Hematopoietic multipotent progenitor cell (in vitro differentiated cells): ENCODE results near the gene USP47. TPM values are rescaled to one million over a fixed set of nuclear protein-coding genes. Genes with fewer than 3 reads are reported as not detected.
A peak's percentile ranks its signal among the peaks of the same experiment; 100 is the strongest.

Experiments
- DNase-seq, 3 donors: peaks; one replicate each; pipeline ENCODE4 v3.0.0-alpha.2; 2011 to 2015; ENCODE audit warnings: low read depth in 2 of 3, low spot score in 2 of 3
- total RNA-seq: library from RNA; depleted of rRNA; stranded (reverse); fragments of >200 nt; gene quantifications from one replicate; pipeline ENCODE4 v1.2.3, GENCODE V29; 2012

Gene USP47
- total RNA-seq, 1 donor: 32.6 TPM

DNA sequence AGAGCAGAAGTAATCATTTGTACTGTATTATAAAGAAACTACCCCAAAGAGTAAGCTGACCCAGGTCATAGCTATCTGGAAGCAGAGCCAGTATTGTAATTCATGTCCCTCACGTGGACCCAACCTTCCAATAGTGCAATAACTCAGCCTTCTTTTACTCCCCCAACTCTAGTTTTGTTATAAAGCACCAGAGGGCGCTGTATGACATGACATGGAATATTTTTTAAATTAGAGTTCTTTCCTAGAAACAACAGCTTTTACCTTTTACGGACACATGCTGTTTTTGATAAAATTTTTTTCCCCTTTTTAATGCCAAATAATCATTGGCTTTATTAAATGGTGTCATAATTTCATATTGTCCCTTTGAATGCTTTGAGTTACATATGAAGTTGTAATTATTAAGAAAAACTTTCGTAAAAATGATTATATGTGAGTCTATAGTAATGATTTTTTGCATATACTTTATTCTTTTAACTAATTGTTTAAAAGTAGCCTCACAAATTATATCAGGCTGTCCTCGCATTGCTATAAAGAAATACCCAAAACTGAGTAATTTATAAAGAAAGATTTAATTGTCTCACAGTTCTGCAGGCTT, 89.8 kb downstream of the USP47 start:
- peak; percentile 9 to 62 (median 28) for DNase-seq

DNA sequence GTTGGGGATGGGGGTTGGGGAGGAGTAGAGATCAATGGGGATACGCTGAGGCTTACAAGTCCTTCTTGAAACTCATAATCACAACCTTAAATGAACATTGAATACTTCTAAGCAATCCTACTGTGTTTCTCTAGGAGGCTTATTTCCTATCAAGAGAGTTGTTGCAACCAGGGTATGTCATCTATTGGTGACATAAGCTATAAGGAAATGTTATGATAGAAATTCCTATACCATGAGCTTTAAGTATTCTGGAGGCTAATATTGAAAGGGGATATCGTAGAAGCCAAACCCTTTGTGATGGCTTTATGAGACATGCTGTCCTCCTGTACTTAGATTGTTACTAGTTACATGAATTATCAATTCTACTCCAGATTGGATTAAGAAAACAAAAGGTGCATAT, 93.8 kb downstream of the USP47 start:
- DNase-seq: no peak

DNA sequence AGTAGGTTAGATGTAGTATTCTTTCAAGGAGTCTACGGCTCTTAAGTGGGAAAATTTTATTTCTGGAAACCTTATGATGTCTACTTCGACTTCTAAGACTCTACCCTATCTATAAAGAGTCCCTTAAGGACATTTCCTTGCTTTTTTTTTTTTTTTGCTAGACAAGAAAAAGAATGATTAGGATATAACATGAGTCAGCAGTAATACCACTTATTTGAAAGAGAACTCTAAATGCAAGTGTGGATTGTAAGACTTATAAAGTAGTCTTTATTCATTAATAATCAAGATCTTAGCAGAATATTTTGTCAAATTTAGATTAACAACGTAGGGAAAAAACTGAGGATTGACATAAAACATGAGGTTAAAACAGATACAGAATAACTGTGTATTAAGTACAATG, 95.7 kb downstream of the USP47 start:
- DNase-seq: no peak

DNA sequence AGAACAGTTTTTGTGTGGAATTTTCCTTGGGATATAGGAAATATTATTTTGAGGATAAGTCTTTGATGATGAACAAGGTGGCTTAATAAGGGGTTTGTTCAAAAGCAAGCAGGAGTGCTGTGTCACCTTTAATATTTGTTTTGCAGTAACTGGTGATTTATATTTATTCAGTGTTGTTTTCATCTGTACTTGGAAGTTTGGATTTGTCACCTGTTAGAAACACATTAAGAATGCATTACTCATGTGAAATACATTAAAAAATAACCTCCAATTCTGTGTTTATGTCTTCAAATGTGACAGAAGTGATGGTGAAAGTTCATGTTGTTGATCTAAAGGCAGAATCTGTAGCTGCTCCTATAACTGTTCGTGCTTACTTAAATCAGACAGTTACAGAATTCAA, 96.2 kb downstream of the USP47 start:
- no peak for DNase-seq

DNA sequence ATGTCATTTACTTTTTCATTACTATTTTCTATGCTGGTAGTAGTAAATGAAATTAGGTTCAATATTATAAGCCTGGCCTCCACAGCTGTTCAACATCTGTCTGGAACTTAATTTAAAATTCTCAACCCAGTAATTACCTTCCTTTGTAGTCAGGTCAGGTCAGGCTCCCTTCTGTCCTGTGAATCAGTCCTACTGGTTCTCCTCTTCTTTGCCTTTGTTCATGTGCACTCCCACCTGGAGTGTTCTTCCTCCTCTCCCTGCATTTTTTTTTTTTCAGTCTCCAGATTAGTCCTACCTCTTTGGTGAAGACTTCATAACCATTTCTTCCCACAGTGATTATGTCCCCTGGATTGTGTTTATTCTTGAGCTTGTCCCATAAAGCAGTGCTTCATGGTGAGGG, 98.8 kb downstream of the USP47 start:
- DNase-seq: no peak

DNA sequence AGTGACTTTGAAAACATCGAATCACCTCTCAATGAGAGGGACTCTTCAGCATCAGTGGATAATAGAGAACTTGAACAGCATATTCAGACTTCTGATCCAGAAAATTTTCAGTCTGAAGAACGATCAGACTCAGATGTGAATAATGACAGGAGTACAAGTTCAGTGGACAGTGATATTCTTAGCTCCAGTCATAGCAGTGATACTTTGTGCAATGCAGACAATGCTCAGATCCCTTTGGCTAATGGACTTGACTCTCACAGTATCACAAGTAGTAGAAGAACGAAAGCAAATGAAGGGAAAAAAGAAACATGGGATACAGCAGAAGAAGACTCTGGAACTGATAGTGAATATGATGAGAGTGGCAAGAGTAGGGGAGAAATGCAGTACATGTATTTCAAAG, 100.9 kb downstream of the USP47 start:
- no peak for DNase-seq

DNA sequence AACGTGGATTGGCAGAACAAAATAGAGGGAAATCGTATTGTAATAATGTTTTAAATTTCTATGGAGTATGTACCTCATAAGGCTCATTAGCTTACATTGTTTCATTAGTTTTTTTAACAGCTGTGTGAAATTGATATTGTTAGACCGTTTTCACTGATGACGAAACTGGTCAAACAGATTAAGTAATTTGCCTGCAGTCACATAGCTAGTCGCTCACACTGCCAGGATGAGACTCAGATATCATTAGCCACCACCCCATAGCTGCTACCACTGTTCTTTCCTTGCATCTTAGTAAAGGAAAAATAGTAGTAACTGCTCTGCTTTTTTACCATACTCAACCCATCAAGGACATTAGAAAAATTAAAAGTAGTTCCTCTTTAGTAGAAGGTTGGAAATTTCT, 102.7 kb downstream of the USP47 start:
- DNase-seq: no peak

DNA sequence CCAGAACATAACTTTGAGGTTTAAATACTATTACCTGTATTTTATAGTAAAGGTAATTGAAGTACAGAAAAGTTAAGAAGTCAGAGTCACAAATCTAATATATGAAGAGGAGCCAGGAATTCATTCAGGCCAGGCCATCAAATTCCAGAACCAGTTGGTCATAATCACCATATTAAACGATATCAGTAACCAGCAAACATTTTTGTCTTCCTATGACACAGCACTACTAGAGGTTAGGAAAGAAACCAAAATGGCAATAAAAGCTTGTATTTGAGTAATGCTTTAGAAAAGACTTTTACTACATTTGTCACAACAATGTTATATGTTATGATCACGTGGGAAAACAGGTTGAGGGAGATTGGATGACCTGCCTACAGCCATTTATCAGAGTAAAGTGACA, 104.4 kb downstream of the USP47 start:
- DNase-seq: no peak

DNA sequence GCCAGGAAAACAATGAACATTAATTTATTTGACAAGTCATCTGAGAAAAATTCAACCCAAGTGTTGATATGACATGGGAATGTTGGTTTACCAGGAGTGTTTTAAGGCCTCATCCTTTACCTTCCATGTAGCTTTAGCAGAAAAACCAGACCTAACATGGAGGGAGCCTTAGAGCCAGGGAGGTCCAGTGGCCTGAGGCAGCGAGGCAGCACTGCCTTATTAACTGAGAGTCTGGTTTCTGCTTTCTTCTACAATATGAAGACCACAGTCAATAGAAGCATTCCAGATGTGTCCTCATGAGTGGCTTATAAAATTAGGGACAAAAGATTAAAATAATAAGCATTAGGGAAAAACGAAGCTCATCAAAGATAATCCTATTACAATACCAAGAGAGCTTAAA, 105.1 kb downstream of the USP47 start:
- no peak for DNase-seq

DNA sequence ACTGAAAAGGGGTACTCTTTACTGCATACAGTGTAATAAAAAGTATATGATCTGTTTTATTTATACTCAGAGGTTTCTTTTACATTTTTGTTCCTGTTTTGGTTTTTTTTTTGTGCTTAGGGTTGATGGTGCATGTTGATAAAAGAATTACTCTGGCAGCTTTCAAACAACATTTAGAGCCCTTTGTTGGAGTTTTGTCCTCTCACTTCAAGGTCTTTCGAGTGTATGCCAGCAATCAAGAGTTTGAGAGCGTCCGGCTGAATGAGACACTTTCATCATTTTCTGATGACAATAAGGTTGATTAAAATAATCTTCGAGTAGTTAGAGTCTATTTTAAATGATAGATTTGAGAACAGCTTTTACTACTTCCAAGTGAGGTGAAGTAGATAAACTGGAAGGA, 106.1 kb downstream of the USP47 start:
- no peak for DNase-seq

DNA sequence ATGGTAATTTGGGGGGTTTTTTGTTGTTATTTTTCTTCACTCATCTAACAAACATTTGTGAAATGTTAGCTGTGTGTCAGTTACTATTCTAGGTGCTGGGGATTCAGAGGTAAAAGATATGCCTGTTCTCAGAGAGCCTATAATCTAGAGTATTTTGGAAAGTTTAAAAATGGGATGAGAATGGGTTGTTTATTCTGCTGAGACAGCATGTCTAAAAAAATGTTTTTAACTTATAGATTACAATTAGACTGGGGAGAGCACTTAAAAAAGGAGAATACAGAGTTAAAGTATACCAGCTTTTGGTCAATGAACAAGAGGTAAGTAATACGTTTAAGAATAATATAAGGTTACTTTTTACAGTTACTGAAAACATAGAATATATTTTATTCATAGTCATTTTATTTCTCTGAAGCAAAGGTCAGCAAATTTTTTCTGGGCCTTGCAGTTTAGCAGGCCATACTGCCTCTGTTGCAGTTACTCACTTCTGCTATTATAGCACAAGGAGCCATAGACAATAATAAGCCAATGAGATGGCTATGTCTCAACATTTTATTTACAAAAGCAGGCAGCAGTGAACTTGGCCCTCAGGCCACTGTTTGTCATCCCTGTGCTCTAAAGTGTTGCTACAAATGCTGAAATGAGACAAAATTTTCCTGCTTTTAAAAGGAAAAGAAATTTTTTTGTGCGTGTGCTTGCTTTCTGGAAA, 106.6 kb downstream of the USP47 start:
- no peak for DNase-seq

DNA sequence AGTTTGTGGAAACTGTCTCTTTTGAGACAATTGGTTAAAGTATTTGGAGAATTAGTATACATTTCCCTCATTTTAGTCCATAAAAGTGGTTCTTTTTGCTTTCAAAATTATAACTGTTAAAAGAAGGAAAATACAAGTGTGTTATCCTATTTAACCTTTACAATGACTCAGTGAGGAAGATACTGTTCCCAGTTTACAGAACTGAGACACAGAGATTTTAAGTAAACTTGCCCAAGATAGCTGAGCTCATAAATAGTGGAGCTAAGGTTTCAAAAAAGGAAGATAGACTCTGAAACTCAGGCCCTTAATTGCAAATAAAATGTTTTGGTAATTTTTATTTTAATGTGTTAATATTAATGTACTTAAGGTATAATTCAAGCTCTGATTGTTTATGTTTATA, 107.7 kb downstream of the USP47 start:
- no peak for DNase-seq

DNA sequence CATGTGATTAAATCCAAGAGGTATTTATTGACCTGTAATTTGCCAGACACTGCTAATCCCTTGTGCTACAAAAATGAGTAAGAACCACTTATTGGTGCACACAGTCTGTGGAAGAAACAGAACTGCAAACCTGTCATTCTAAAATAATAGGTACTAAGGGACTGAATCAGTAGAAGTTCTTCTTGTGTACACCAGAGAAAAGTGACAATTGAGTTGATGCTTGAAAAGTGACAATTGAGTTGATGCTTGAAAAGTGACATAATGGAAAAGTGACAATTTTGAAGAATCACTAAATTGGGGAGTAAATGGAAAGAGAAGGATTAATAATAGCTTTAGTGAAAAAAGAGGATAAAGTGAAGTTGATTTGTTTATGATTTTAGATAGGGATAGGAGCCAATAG, 110.3 kb downstream of the USP47 start:
- no peak for DNase-seq

DNA sequence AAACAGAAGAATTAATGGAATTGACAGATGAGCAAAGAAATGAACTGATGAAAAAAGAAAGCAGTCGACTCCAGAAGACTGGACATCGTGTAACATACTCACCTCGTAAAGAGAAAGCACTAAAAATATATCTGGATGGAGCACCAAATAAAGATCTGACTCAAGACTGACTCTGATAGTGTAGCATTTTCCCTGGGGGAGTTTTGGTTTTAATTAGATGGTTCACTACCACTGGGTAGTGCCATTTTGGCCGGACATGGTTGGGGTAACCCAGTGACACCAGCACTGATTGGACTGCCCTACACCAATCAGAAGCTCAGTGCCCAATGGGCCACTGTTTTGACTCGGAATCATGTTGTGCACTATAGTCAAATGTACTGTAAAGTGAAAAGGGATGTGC, 114.2 kb downstream of the USP47 start:
- DNase-seq: no peak

DNA sequence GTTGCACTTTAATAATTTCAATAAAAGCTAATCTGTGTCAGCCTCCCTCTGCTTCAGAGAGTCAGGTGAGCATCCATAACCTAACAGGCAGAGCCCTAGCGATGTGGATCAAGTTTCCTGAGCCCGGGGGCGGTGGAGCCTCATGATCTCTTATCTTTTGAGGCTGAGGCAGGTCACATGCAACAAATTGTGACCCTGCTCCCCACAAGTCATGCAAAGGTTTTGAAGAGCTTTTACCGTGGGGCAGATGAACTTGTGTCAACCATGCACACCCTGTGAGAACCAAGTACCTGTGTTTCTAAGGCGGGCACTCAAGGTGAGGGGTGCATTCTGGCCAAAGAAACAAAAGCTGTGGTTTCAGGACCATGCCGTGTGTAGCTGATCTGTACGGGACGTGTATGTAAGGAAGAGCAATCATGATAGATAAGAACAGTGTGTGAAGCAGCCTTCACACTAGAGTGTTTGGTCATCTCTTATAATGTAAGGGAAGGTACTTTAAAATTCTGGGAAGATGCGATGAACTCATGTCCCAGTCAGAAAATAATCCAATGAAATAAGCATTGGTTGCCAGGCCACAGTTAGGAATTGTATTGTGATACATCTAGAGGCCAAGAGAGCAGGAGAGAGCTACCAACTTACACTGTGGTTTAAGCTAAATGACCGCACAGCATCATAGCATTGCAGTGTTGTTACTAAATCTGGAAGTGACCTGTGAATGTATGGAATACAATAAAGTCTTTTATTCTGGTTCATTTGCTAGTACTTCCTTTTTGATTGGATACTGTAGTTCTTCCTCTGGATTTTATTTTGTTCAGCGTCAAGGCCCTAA, 116.8 kb downstream of the USP47 start:
- no peak for DNase-seq

DNA sequence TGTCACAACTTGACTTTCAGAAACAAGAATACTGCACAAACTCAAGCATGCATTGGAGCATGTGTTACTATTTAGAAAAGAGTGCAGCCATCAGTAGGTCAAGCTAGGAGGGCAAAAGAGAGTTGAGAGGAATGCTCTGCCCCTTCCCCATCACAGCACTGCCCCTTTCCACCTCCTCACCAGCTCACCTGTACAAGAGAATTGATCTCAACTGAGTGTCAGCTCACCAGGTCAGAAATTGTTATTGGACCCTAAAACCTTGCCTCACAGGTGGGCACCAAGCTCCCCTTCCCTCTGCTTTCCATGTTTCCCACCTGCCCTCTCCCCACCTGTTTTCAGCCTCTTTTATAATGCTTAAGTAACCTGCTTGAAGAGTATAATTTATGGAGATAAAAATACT, 117.8 kb downstream of the USP47 start:
- DNase-seq: no peak

DNA sequence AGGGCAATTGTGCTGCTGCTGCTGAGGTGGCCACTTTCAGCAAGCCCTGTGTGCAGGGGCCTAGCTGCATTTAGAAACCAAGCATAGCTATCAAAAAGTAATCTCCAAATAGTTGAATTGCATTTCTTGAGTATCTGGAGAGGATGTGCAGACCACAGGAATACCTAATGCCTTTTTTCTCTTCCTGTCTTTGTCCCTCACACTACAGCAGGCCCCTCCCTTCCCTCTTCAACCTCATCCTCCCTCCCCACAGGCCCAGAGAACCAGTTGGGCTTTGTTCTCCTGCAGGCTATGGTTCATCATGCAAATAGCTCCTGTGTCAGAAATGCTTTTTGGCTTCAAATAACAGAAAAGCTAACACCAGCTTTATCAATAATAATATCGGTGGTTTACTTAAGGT, 118.9 kb downstream of the USP47 start:
- peak in 1 of 3 donors; percentile 25 for DNase-seq

DNA sequence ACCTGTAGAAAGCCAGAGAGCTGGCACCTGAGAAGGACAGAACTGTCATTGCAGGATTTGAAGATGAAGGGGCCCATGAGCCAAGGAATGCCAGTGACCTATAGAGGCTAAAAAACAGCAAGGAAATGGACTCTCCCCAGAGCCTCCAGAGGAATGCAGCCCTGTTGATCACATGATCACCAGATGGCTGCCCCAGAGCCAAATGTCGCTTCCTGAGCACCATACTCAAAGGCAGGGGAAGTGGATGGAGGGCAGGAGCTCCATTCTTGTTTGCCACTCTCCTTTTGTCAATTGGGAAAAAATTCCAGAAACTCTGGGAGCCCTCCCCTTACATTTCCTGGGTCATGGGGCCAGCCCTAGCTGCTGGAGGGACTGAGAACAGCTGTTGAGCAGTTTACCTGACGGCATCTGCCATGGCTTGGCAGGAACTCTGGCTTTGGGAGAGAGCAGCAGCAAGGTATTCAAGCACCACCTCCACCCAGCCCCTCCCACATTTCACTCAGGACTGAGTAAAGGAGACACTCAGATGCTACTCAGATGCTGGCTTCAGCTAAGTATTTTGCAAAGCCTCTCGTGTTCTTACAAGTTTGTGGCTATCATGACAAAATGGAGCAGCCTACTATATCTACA, 119.7 kb downstream of the USP47 start:
- no peak for DNase-seq

DNA sequence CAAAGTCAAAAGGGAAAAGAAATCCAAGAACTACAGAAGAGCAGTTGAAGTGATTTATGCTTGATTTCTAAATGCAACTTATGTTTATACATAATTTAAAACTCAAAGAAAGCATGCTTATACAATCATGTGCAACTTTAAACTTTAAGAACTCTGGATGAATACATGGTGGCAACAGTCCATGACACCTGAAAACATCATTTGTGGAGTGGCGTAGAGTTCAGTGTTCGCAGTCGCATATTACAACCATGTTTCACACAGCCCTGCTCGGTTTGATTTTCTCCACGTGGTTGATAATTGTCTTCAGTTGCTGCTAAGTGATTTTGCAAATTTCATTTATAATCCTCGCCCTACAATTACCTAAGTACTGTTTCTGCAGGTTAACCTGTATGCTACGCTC, 121.3 kb downstream of the USP47 start:
- no peak for DNase-seq

DNA sequence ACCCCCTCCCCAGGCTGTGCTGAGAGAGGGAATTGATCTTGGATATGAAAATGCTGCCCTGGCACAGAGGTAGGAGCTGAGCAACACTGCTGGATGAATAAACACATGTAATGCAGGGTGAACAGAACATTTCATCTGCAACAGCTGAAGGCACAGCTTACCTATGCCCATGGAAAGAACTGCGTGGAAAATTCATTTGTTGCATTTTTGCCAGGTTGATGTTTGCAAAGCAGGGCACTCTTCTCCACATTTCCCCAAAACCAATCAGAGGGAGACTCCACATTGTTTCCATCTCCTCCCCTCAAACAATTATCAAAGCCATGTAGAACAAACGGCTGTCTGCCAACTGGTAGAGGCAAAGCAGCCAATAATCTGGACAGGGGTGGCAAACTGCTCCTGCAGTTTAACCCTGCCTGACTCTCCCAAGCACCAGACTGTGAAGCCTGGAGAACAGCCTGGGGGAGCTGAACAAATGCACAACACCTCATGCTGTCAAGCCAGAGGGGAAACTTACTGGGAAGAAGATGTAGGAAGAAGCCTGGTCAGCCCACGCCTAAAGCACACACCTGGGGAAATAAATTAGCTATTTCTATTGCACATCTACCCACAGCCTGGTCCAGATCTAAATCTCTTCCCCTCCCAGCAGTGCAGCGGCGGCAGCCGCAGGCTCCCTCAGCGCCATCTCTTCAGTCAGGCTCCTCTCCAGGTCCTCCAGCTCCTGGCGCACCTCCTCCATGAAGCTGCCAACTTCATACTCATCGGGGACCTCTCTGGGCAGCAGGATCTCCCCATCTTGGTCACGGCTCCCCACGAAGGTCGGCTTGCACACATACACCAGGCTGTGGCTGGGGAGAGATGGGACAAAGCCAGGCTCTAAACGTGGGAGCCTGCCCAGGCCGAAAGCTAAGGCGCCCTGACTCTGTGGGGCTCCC, 122.3 kb downstream of the USP47 start:
- DNase-seq: no peak
